Activated CD8-positive, alpha-beta memory T cell treated with anti-CD3 and anti-CD28 coated beads, Interleukin-2, amount 50 U/mL, for 4 hours (primary cell): ENCODE measurements around the gene SLC39A7.

ENCODE experiments used
- DNase-seq: peaks from one replicate; pipeline ENCODE4 v3.0.0-alpha.2; 2020

The SLC39A7 gene

GRCh38 chr6:33192105-33192646 lies 8.5 kb upstream of the SLC39A7 start, which contains the start of gene COL11A2:
Gene COL11A2, minus strand, starts transcription at chr6:33192467. Its CDS starts 227 bp downstream, at chr6:33192240.
- peak; percentile 34 for DNase-seq

GRCh38 chr6:33192671-33193602 lies 7.7 kb upstream of the SLC39A7 start:
- peak; percentile 47 for DNase-seq

- DNase-seq = no peak
Measured at GRCh38 chr6:33193619-33194018, 7.0 kb upstream of the SLC39A7 start.

DNA sequence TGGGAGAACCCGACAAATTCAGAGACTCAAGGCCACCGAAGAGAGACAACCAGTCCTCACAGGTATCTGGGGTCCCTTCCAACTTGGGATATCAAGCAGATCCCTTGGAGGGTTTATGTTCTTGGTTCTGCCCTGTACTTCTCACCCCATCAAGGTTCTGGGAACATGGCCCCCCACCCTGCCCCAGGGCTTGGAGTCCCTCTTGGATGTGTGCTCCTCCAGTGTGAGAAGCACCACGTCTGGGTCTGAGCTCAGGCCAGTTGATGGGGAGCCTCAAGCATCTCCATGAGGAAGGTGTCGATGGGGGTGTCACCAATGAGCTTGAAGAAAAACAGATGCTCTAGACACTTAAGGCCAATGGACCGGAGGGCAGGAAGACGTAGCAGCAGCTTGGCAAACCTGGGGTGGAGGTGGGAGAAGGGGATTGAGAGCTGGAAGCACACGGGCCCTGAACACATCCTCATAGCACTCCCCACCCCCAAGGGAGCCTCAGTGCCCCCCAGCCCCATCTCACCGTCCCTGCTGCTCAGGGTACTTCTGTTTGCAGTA lies 6.2 kb upstream of the SLC39A7 start:
- no peak for DNase-seq

- DNase-seq = no peak
Measured at GRCh38 chr6:33195304-33196165, 5.1 kb upstream of the SLC39A7 start.

GRCh38 chr6:33197431-33198048 lies 3.1 kb upstream of the SLC39A7 start:
- DNase-seq = no peak

GRCh38 chr6:33198159-33198852 lies 2.4 kb upstream of the SLC39A7 start:
- DNase-seq = no peak

- no peak for DNase-seq
Measured at GRCh38 chr6:33198853-33199436, 1.7 kb upstream of the SLC39A7 start.

- peak; percentile 63 for DNase-seq
Measured at GRCh38 chr6:33199687-33200218, 914 bp upstream of the SLC39A7 start.

DNA sequence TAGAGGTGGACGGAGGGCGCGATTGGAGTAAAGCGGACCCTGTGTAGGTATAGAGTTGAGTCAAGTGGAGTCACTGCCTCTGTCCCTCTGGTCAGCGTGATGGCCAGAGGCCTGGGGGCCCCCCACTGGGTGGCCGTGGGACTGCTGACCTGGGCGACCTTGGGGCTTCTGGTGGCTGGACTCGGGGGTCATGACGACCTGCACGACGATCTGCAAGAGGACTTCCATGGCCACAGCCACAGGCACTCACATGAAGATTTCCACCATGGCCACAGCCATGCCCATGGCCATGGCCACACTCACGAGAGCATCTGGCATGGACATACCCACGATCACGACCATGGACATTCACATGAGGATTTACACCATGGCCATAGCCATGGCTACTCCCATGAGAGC lies 479 bp downstream of the SLC39A7 start:
- no peak for DNase-seq

DNA sequence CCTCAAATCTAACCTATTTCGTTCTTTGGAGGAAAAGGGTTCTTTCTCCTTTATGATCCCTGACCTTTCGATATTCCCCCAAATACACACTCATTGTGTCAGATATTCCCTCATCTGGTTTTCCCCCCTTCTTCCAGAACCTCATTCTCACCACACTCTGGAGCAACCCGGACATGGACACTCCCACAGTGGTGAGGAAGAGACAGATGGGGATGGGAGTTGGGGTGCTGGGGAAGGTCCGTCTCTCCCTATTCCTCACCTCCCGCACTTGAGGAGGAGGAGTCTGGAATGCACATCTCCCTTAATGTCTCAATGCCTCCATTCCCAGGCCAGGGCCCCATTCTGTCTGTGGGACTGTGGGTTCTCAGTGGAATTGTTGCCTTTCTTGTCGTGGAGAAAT lies 1.3 kb downstream of the SLC39A7 start:
- no peak for DNase-seq

GRCh38 chr6:33202799-33203198 lies 2.1 kb downstream of the SLC39A7 start:
- no peak for DNase-seq

DNA sequence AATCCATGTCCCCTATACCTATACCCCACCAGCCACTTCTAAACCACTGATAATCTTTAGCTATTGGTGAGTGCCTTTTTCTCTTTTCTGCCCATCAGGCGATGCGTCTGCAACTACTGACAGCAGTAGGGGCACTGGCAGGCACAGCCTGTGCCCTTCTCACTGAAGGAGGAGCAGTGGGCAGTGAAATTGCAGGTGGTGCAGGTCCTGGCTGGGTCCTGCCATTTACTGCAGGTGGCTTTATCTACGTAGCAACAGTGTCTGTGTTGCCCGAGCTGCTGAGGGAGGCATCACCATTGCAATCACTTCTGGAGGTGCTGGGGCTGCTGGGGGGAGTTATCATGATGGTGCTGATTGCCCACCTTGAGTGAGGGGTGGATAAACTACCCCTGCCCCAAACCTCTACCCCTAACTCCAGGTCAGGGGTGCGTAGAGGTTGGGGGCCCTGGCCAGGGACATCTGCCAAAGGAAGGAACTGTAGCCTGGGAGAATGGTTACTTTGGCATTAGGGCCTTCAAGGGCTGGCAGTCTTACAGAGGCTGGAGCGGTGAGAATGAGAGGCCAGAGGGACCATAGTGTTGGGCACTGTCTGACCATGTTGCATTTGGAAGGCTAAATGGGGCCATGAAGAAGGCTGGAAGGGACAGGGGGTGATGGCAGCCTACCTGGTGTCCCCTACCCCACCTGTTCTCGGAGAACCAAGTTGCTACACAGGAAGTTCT lies 2.9 kb downstream of the SLC39A7 start:
- DNase-seq = no peak

DNA sequence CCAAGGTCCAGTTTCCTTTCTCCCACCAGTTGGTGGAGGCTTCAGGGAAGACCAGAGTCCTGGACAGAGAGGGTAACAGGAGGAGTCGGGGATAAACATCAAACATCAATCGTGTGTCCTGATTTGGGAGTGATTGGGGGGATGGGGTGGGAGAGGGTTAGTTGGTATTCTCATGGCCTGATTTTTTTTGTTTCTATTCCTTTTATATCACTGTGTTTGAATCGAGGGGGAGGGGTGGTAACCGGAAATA lies 3.4 kb downstream of the SLC39A7 start:
- no peak for DNase-seq

DNA sequence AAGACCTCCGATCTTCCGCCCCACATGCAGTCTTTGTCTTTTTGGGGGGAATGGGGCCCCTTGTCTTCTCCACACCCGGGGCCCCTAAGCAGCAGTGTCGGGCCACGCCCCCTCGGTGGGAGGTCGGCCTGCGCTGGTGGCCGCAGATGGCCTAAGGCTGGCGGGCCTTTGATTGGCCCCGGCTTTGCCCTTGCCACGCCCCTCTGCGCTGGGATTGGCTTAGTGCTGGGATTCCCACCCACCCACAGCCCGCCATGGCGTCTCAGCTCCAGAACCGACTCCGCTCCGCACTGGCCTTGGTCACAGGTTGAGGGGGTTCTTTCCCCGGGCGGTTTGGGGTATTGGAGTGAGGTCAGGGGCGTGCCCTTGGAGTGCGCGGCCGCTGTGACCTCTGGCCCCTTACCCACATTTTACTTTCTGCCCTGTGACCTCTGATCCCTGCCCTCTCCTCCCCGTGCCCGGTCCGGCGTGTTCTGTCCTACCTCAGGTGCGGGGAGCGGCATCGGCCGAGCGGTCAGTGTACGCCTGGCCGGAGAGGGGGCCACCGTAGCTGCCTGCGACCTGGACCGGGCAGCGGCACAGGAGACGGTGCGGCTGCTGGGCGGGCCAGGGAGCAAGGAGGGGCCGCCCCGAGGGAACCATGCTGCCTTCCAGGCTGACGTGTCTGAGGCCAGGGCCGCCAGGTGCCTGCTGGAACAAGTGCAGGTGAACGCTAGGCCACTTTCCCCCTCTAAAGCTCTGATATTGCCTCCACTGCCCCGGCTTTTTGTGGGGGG lies 3.9 kb downstream of the SLC39A7 start, which contains the start of gene HSD17B8:
Gene HSD17B8 (plus strand): TSS at position 241 of the 776 bp plus-strand sequence. CDS start 14 bp downstream, at position 255.
- DNase-seq = peak; percentile 91

DNA sequence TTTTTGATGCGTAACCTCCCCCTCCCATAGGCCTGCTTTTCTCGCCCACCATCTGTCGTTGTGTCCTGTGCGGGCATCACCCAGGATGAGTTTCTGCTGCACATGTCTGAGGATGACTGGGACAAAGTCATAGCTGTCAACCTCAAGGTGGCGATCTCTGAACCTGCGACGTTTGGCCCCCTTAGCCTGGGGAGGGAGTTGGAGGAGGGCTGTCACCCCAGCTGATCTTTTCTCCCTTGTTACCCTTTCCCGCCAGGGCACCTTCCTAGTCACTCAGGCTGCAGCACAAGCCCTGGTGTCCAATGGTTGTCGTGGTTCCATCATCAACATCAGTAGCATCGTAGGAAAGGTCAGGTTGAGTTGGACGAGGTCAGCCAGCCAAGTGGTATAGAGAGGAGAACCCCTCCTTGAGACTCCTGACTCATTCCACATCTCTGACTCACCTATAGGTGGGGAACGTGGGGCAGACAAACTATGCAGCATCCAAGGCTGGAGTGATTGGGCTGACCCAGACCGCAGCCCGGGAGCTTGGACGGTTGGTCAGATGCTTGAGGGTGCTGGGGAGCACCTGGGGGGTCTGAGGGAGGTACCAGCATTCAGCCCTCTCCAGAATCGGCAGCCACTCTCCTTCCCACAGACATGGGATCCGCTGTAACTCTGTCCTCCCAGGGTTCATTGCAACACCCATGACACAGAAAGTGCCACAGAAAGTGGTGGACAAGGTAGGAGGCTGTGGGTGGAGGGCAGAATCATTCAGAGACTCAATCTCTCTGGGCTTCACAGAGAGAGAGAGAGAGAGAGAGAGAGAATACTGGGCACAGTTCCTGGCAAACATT lies 4.7 kb downstream of the SLC39A7 start:
- DNase-seq = peak; percentile 43

DNA sequence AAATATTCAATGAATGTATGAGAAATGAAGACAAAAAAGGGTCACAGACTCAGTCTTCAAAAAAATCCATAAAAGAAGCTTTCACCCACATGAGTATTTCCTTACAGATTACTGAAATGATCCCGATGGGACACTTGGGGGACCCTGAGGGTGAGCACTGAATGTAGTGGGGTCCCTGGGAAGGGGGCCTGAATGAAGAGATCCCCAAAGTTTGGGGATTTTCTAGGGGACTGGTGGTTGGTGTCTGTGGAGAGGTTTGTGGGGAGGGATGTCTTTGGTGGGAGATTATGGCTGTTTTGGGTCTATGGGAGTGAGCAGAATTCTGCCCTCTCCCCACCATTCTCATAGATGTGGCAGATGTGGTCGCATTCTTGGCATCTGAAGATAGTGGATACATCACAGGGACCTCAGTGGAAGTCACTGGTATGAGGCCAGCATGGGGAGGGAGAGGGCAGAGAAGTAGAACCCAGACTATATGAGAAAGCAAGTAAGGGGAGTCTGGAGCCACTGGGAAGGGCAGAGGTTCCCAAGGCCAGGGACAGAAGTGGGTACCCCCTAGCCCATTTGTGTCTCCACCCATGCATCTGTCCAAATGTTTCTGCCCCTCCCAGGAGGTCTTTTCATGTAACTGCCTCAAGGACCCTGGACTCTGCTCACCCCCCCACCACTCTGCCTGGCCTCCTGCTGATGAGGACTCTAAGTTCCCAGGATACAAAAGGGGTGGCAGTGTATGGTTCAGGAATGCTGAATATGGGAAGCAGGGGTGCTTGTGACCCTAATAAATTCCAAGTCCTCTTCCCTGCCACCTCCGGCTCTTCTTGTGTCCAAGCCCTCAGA lies 5.6 kb downstream of the SLC39A7 start:
- no peak for DNase-seq
